ENCODE results near the gene TRIM37. TPM values are rescaled to one million over a fixed set of nuclear protein-coding genes. Genes with fewer than 3 reads are reported as not detected.

The TRIM37 gene
- total and polyA plus RNA-seq, 4 donors: 9.1 to 39.0 (median 16.8) TPM

GRCh38 chr17:59011975-59012374 is 94.7 kb downstream of the TRIM37 start:
- H3K9ac ChIP-seq (ENCODE audit: insufficient read depth in 1 of 2, low read length in 2 of 2): no peak overlapping the region
- peaks cover 0 to 13% (median 8%) of the 10 kb centered on the region in 4 donors for H3K36me3 ChIP-seq (ENCODE audit: control insufficient read depth in 4 of 4, insufficient read depth in 4 of 4, low read length in 4 of 4)
- H3K27me3 ChIP-seq (ENCODE audit: control insufficient read depth in 3 of 3, insufficient read depth in 3 of 3, low read length in 2 of 3): no peaks in the 10 kb centered on the region
- no peak for TF ChIP-seq CTCF (IDR thresholded peaks at IDR 0.05; ENCODE audit: control extremely low read depth, extremely low read depth)
- H3K4me1 ChIP-seq (ENCODE audit: control insufficient read depth in 5 of 5, insufficient read depth in 5 of 5, low read length in 5 of 5): peaks cover 0 to 2% (median 0%) of the 10 kb centered on the region in 5 donors
- DNase-seq (no peak), ATAC-seq (ENCODE audit: insufficient read depth, low FRiP score) (no peak)
- no peaks in the 10 kb centered on the region for H3K9me3 ChIP-seq (ENCODE audit: control insufficient read depth in 4 of 4, insufficient read depth in 3 of 4, low read length in 3 of 4)
- no peak overlapping the region for H3K4me3 ChIP-seq
- WGBS, 2 donors: 94 to 97% methylated on average over 2 of the region's 2 CpGs
- no peak overlapping the region for H3K27ac ChIP-seq (ENCODE audit: low read depth in 1 of 2, low read length in 1 of 2)

- Histone ChIP-seq H3K27ac (ENCODE audit: low read depth in 1 of 2, low read length in 1 of 2) (no peak overlapping the region), H3K9me3 (ENCODE audit: control insufficient read depth in 4 of 4, insufficient read depth in 3 of 4, low read length in 3 of 4) (no peaks in the 10 kb centered on the region), H3K27me3 (ENCODE audit: control insufficient read depth in 3 of 3, insufficient read depth in 3 of 3, low read length in 2 of 3) (no peaks in the 10 kb centered on the region), H3K9ac (ENCODE audit: insufficient read depth in 1 of 2, low read length in 2 of 2) (no peak overlapping the region), H3K36me3 (ENCODE audit: control insufficient read depth in 4 of 4, insufficient read depth in 4 of 4, low read length in 4 of 4) (peaks cover 0 to 11% (median 5%) of the 10 kb centered on the region in 4 donors), H3K4me3 (no peak overlapping the region), H3K4me1 (ENCODE audit: control insufficient read depth in 5 of 5, insufficient read depth in 5 of 5, low read length in 5 of 5) (peaks cover 0 to 2% (median 0%) of the 10 kb centered on the region in 5 donors)
- ATAC-seq (ENCODE audit: insufficient read depth, low FRiP score) (no peak), DNase-seq (no peak)
- 80 to 92% methylated on average over 2 of the region's 2 CpGs for WGBS, 2 donors
- no peak for TF ChIP-seq CTCF (IDR thresholded peaks at IDR 0.05; ENCODE audit: control extremely low read depth, extremely low read depth)
Observed at GRCh38 chr17:59010026-59010425, 96.7 kb downstream of the TRIM37 start.

- Histone ChIP-seq H3K9ac (ENCODE audit: insufficient read depth in 1 of 2, low read length in 2 of 2) (no peak overlapping the region), H3K4me3 (no peak overlapping the region), H3K36me3 (ENCODE audit: control insufficient read depth in 4 of 4, insufficient read depth in 4 of 4, low read length in 4 of 4) (peaks cover 0 to 11% (median 4%) of the 10 kb centered on the region in 4 donors), H3K27me3 (ENCODE audit: control insufficient read depth in 3 of 3, insufficient read depth in 3 of 3, low read length in 2 of 3) (no peaks in the 10 kb centered on the region), H3K27ac (ENCODE audit: low read depth in 1 of 2, low read length in 1 of 2) (no peak overlapping the region), H3K9me3 (ENCODE audit: control insufficient read depth in 4 of 4, insufficient read depth in 3 of 4, low read length in 3 of 4) (no peaks in the 10 kb centered on the region), H3K4me1 (ENCODE audit: control insufficient read depth in 5 of 5, insufficient read depth in 5 of 5, low read length in 5 of 5) (peaks cover 0 to 2% (median 0%) of the 10 kb centered on the region in 5 donors)
- 98 to 99% methylated on average over 2 of the region's 2 CpGs for WGBS, 2 donors
- ATAC-seq (ENCODE audit: insufficient read depth, low FRiP score) (no peak), DNase-seq (no peak)
- TF ChIP-seq CTCF (IDR thresholded peaks at IDR 0.05; ENCODE audit: control extremely low read depth, extremely low read depth): no peak
Observed at GRCh38 chr17:59008737-59009136, 97.9 kb downstream of the TRIM37 start.

GRCh38 chr17:59007995-59008394 is 98.7 kb downstream of the TRIM37 start:
- Histone ChIP-seq H3K27ac (ENCODE audit: low read depth in 1 of 2, low read length in 1 of 2) (no peak overlapping the region), H3K36me3 (ENCODE audit: control insufficient read depth in 4 of 4, insufficient read depth in 4 of 4, low read length in 4 of 4) (peaks cover 0 to 11% (median 3%) of the 10 kb centered on the region in 4 donors), H3K4me3 (no peak overlapping the region), H3K9ac (ENCODE audit: insufficient read depth in 1 of 2, low read length in 2 of 2) (no peak overlapping the region), H3K9me3 (ENCODE audit: control insufficient read depth in 4 of 4, insufficient read depth in 3 of 4, low read length in 3 of 4) (no peaks in the 10 kb centered on the region), H3K27me3 (ENCODE audit: control insufficient read depth in 3 of 3, insufficient read depth in 3 of 3, low read length in 2 of 3) (no peaks in the 10 kb centered on the region), H3K4me1 (ENCODE audit: control insufficient read depth in 5 of 5, insufficient read depth in 5 of 5, low read length in 5 of 5) (peaks cover 0 to 2% (median 0%) of the 10 kb centered on the region in 5 donors)
- 92 to 93% methylated on average over 2 of the region's 2 CpGs for WGBS, 2 donors
- DNase-seq: no peak
- no peak for TF ChIP-seq CTCF (IDR thresholded peaks at IDR 0.05; ENCODE audit: control extremely low read depth, extremely low read depth)
- ATAC-seq (ENCODE audit: insufficient read depth, low FRiP score): no peak

Measured in lung (tissue), 12 donors.